Activated T-cell treated with anti-CD3 and anti-CD28 coated beads for 1 hour (primary cell): ENCODE data around the gene FAHD1.
A peak's percentile ranks its signal among the peaks of the same experiment; 100 is the strongest.
"Not testable (repeated sequence)": the region's sequence is repeated elsewhere in the genome, so short reads cannot be mapped to it uniquely, and the experiment has no call there.

ENCODE experiments used
- DNase-seq: peaks from one replicate; pipeline ENCODE4 v3.0.0-alpha.2; 2020; ENCODE audit warnings: low read depth

FAHD1 gene

GRCh38 chr16:1789643-1790045, 37.4 kb upstream of the FAHD1 start:
- no peak for DNase-seq

GRCh38 chr16:1790261-1790610, 36.8 kb upstream of the FAHD1 start:
- DNase-seq, result no peak

- no peak for DNase-seq
Measured at GRCh38 chr16:1790611-1791255, 36.3 kb upstream of the FAHD1 start.

GRCh38 chr16:1791256-1791942, 35.6 kb upstream of the FAHD1 start:
- DNase-seq, result no peak

GRCh38 chr16:1791943-1792812, 34.8 kb upstream of the FAHD1 start:
- no peak for DNase-seq

- DNase-seq, result no peak
Measured at GRCh38 chr16:1792836-1793577, 34.0 kb upstream of the FAHD1 start.

- DNase-seq, result no peak
Measured at GRCh38 chr16:1793578-1794220, 33.3 kb upstream of the FAHD1 start, which contains the start of gene IGFALS. Gene IGFALS (minus strand): TSS chr16:1793705. CDS start chr16:1793652, 53 bp downstream.

- DNase-seq, result no peak
Measured at GRCh38 chr16:1794221-1794871, 32.7 kb upstream of the FAHD1 start.

- DNase-seq, result no peak
Measured at GRCh38 chr16:1794908-1795666, 31.9 kb upstream of the FAHD1 start.

- DNase-seq, result not testable (repeated sequence)
Measured at GRCh38 chr16:1799263-1799662, 27.7 kb upstream of the FAHD1 start.

GRCh38 chr16:1800701-1801100, 26.3 kb upstream of the FAHD1 start:
- no peak for DNase-seq

GRCh38 chr16:1807626-1808025, 19.4 kb upstream of the FAHD1 start:
- no peak for DNase-seq

- DNase-seq, result no peak
Measured at GRCh38 chr16:1808691-1809090, 18.3 kb upstream of the FAHD1 start.

- DNase-seq, result no peak
Measured at GRCh38 chr16:1809281-1809801, 17.7 kb upstream of the FAHD1 start.

GRCh38 chr16:1810106-1810505, 16.9 kb upstream of the FAHD1 start:
- no peak for DNase-seq

- DNase-seq, result no peak
Measured at GRCh38 chr16:1810536-1810935, 16.5 kb upstream of the FAHD1 start.

GRCh38 chr16:1812732-1813163, 14.3 kb upstream of the FAHD1 start:
- peak; percentile 45 for DNase-seq

- no peak for DNase-seq
Measured at GRCh38 chr16:1815461-1815860, 11.5 kb upstream of the FAHD1 start.

- DNase-seq, result no peak
Measured at GRCh38 chr16:1816396-1817275, 10.4 kb upstream of the FAHD1 start.
